Measurements from ENCODE around the gene COL9A1.

COL9A1 gene

DNA sequence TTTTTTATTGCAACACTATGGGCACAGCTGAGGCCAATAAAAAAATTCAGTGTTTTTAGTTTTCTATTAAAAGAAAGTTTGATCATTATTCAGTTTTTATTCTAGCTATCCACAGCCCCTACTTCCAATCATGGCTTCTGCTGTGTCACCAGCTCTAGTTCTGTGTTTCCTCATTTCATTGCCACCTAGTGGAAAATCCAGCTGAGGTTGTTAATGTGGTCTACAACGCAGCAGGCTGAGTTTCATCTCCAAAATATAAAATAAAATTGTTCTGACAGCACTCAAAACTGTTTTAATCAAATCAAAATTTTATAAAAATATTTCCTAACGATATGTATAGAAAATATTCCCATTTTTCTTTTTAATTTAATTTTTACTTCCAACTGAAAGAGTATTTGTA is 13.6 kb downstream of the COL9A1 start:
- in situ Hi-C loops (cut with MboI; ENCODE audit: low sequenced_read_pairs), result no loop called here

GRCh38 chr6:70286905-70287304 is 16.0 kb downstream of the COL9A1 start:
- in situ Hi-C loops (cut with MboI; ENCODE audit: low sequenced_read_pairs), result no loop called here

DNA sequence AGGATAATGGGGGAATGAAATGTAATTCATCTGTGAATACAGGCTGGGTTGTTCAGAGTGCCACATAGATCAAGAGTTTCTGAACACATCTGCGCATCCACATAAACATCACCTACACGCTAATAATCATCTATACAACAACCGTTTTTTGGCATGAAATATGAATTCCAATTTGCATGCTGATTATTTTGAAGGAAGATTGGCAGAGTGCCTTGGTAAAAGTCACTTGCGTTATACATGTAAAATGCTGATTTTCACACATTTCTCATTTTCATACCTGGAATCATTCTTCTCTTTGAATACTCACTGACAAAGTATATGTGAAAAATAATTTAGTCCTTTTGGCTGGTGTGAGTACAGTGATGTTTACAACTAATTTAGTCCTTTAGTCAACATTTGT is 17.7 kb downstream of the COL9A1 start:
- in situ Hi-C loops (cut with MboI; ENCODE audit: low sequenced_read_pairs), result no loop called here

DNA sequence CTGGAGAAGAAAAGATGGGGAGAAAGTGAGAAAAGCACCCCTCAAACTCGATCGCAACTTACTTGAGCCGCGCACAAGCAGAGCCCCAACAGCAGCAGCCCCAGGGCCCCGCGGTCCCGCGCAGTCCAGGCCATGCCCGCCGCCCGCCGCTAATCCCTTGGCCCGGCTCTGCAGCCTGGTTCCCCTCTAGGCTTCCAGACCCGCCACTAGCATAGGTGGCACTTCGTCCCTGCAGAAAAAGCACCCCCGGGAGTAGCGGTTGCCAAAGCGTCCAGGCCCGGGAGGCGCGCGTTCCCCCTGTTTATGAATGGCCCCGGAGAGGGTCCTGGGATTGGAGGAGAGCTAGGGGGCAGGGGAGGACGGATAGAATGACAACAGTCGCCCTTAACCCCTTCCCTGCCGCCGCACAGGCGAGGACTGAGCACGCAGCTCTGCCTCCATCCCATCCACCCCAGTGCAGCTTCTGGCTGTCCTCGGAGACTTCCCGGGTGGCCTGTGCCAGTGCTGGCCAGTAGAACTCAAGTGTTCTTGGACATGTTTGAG is 19.9 kb downstream of the COL9A1 start:
- in situ Hi-C loops (cut with MboI; ENCODE audit: low sequenced_read_pairs), result no loop called here

GRCh38 chr6:70282312-70282918 is 20.5 kb downstream of the COL9A1 start:
- in situ Hi-C loops (cut with MboI; ENCODE audit: low sequenced_read_pairs), result no loop called here

- in situ Hi-C loops (cut with MboI; ENCODE audit: low sequenced_read_pairs), result no loop called here
Observed at GRCh38 chr6:70281923-70282311, 21.0 kb downstream of the COL9A1 start.

DNA sequence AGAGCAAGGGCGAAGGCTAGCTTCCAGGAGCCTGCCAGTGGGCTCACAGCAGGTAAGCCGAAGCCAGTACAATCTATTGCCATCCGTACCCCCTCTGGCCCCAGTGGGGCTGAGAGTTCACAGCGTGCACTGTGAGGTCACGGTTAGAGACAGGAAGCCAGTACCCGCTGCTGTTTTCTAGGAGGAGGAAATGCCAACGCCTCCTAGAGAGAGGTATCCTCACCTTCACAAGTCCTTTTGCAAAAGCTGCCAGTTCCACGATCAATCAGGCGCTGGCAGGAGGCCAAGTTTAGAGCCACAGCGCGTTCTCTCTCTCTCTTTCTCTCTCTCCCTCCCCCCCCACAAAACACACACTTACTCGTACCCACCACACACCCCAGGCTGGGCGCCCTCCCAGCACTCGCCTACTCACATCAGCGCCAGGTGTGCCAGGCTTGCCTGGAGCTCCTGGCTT is 22.5 kb downstream of the COL9A1 start:
- in situ Hi-C loops (cut with MboI; ENCODE audit: low sequenced_read_pairs), result no loop called here

DNA sequence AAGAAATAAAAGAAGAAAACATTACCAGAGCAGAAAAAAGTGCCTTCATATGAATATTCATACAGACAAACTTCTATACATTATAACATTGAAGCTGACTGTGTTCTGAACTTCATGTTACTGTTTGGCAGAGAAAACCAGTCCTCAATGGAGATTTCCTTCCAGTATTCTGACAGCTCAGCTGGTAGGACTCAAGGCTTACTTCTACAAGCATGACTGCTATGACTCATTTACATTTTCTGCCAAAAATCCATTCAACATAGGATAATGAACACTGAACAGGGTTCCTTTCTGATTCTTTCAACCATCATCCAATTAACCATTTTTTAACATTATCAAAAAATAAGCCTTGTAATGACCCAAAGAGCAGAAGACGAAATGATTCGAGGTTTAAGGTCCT is 25.4 kb downstream of the COL9A1 start:
- in situ Hi-C loops (cut with MboI; ENCODE audit: low sequenced_read_pairs), result no loop called here

DNA sequence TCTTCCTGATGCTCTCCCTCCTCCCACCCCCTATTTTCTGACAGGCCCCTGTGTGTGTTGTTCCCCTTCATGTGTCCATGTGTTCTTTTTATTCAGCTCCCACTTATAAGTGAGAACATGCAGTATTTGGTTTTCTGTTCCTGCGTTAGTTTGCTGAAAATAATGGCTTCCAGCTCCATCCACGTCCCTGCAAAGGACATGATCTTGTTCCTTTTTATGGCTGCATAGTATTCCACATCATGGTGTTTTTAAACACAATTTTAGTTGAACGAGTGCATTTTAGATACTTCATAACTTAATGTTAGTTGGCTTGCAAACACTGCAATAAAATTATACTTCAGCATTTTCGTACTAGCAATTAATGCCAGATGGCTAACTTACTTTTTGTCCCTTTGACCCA is 28.5 kb downstream of the COL9A1 start:
- in situ Hi-C loops (cut with MboI; ENCODE audit: low sequenced_read_pairs), result no loop called here

GRCh38 chr6:70272071-70272470 is 30.8 kb downstream of the COL9A1 start:
- in situ Hi-C loops (cut with MboI; ENCODE audit: low sequenced_read_pairs), result no loop called here

- in situ Hi-C loops (cut with MboI; ENCODE audit: low sequenced_read_pairs), result no loop called here
Observed at GRCh38 chr6:70270287-70271005, 32.4 kb downstream of the COL9A1 start.

DNA sequence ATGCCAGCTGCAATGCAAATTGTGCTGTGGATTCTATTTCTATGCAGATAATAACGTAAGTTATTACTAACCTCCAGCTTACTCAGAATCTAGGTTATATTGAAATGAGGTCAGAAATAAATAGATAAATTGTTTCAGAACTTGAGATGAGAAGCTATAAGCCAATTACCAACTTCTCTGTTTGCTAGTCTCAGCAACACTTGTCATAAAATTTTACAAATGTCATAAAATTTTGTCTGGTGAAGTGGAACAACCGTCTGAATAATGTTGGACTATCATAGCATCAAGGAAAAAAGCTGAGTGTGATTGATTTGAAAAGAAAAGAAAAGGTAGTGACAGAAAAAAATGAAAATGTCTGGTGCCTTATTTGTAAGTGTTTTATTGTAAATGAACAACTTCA is 36.7 kb downstream of the COL9A1 start:
- in situ Hi-C loops (cut with MboI; ENCODE audit: low sequenced_read_pairs), result no loop called here

- in situ Hi-C loops (cut with MboI; ENCODE audit: low sequenced_read_pairs), result no loop called here
Observed at GRCh38 chr6:70264306-70264705, 38.6 kb downstream of the COL9A1 start.

- in situ Hi-C loops (cut with MboI; ENCODE audit: low sequenced_read_pairs), result no loop called here
Observed at GRCh38 chr6:70258483-70258882, 44.4 kb downstream of the COL9A1 start.

DNA sequence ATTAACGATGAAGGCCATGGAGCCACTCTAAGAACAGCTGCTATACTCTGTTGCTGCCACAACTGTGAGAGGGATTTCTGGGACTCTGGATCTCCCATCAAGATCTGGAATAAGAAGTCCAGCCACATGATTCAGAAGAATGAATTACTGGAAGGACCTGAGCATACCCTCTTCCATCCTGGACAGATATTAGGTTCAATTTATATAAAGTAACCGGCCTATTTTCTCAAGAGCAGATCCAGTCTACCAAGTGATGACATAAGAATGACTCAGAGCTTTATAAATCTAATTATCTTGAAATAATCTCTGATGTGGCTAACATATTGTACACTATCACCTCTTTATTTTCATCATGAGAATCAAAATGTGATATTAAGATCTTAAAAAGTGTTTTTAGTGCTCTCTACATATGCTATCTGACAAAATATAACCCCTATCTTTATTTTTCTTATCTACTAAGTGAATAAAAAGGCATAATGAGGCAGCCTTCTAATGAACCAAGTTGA is 45.1 kb downstream of the COL9A1 start:
- in situ Hi-C loops (cut with MboI; ENCODE audit: low sequenced_read_pairs), result no loop called here

- in situ Hi-C loops (cut with MboI; ENCODE audit: low sequenced_read_pairs), result no loop called here
Observed at GRCh38 chr6:70254784-70255183, 48.1 kb downstream of the COL9A1 start.

DNA sequence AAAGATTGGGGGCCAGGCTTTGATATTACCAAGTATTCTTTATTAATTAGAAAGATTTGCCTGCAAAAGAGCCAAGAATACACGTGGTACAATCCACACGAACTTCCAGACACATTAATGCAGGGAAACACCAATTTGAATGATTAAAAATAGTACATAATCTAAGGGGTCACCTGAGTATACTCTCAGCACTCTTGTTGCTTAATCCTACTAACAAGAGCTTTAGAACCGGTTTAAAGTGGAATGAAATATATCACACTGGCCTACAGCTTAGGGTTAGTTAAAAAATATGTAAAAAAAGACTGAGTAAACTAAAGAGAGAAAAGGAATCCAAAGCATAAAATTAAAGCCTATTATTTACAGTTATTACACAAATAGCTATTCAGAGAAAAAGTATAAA is 49.0 kb downstream of the COL9A1 start:
- in situ Hi-C loops (cut with MboI; ENCODE audit: low sequenced_read_pairs), result no loop called here

DNA sequence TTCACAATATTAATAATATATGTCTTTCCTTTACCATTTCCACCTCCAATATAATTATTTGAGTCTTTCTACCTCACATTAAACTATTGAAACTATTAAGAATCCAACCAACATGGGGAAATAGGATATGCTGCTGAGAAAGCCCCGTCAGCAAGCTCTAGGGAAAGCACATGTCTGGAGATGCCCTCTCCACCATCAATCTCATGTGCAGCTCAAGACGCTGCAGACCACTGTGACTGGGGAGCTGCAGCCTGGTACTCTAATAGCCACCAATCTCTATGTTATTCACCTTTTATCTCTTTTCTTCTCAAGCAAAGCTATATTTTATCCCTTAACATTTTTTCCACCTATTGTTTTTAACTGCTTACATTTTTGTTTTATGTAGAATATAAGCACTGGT is 50.3 kb downstream of the COL9A1 start:
- in situ Hi-C loops (cut with MboI; ENCODE audit: low sequenced_read_pairs), result no loop called here

GRCh38 chr6:70246118-70246517 is 56.8 kb downstream of the COL9A1 start:
- in situ Hi-C loops (cut with MboI; ENCODE audit: low sequenced_read_pairs), result no loop called here

DNA sequence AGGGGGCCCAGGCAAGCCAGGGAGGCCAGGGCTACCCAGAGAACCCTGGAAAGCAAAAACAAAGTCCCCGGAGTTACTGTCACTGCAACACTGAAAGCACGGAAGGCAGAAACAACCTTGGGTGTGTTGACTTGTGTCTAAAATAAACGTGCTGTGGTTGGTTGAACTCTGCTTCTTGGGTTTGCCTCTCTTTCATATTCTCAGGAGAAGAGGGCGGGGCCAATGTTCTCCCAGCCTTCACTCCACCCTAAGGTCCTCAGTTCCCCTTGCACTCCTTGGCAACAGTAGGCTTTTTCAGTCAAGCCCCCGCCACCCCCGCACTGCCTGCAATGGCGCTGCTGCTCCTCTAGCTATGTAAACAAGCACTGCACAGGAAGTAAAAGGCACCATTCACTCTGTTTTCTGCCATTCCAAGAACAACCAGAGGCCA is 60.9 kb downstream of the COL9A1 start:
- in situ Hi-C loops (cut with MboI; ENCODE audit: low sequenced_read_pairs), result no loop called here

DNA sequence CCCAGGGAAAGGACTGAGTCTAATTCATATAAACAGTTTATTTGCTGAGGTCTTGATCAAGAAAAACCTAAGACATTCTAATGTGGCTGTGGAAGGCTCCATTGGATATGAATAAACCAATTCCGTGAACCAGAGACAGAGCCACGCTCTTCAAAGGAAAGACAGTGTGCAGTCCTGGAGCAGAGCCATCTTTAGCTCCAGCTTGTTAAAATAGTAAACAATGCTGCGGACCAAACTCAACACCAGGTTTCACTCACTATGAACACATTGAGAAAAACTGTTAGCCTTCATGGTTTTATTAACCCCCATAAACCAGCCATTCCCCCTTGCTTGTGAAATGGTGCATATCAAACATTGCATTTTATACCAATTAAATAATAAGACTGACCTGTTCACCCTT is 61.9 kb downstream of the COL9A1 start:
- in situ Hi-C loops (cut with MboI; ENCODE audit: low sequenced_read_pairs), result no loop called here

- in situ Hi-C loops (cut with MboI; ENCODE audit: low sequenced_read_pairs), result no loop called here
Observed at GRCh38 chr6:70236343-70236742, 66.5 kb downstream of the COL9A1 start.
